GOT3 (cell line): Measurements from ENCODE around the gene ZFYVE28.

Experiments
- DNase-seq: peaks from one replicate; lab custom pipeline; 2025; ENCODE audit warnings: mixed read lengths; lab: John Stamatoyannopoulos, UW

The ZFYVE28 gene

DNA sequence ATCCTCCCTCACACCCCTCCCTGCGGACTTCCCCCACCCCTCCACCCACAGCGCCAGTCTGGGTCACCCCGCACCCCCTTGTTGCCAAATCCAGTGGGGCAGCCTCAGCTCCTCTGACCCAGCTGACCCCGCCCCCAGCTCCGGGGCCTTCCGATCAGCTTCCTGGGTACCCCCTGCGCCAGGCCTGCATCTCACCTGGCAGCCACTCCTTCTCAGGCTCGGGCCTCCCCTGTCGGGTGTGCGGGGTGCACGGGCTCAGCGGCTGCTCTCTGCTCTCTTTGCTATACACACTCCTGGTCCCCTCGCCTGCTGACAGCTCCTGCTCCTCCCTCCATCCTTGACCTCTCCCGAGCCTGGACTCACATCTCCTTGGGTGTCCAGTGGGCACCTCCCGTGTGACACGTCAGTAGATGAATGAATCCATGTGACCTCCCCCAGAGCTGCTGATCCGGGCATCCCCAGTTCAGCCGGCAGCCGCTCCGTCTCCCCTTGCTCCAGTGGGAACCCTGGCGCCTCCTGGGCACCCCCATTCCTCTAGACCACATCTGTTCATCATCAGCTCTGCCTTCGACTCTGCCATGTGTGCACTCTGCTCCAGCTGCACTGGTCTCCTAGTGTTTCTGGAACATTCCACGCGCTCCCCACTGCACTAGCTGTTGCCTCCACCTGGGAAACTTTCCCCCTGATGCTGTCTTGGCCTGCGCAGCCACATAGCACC, 10.2 kb upstream of the ZFYVE28 start:
- no peak for DNase-seq

DNA sequence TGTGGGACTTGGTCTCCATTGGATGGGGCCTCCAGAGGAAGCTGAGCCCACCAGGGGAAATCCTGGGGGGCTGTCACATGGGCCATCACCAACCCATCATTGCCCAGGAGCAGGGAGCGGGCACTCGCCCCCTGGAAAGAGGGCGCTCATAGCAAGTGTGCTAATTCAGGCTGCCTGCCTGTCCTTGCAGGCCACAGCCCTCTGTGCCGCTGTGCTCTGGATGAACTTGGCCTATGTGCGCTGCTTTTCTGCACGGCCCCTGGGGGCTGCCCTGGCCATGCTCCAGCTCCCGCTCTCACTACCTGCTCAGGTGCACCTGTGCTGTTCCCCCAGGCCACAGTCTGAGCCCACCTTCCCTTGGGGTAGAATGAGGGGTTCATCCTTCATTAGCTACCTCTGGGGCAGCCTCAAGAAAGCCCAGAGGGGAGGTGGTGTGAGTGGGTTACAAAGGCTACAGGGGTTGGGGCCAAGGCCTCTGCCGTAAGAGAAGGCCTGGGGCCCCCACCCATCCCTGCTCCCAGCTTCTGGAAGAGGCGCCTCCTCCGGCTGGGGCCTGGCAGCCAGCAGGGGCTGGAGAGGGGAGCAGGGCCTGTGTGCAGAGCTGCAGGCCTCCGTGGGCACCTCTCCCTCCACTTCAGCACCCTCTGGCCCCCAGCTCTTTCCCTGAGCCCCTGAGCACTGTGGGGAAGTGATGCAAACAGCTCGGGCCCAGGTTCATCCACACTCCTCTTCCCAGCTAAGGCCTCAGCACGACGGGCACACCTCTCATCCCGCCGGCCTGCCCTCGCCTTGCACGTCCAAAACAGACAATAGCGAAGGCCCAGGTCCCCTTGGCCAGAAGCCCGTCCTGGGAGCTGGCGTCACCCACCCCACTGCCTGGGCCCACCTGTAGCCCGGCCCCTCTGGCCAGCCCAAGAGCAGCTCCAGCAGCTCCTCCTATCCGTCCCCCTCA, 9.2 kb upstream of the ZFYVE28 start:
- no peak for DNase-seq

DNA sequence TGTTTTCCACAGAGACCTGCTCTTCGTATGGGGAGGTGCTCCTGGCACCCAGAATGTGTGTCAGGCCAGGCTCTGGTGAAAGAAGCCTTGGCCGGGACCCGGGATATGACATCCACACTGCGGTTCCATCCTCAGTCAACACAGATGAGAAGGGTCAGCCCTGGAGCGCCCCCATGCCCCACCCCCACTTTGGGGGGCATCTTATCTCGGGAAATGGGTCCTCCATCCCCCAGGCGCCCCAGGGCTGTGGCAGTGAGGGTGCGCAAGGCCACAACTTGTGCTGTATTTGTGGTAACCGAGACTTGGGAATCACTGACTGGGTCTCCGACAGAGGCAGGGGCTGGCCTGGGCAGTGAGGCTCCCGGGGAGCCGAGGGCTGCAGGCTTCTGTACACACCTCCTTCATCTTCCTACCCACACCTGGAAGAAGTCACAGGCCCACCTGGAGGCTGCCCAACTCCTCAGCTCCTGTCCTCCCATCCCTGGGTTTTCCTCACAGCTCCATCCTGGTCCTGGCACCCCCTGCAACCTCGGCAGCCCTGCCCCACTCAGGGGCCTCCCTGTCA, 8.3 kb upstream of the ZFYVE28 start:
- no peak for DNase-seq

DNA sequence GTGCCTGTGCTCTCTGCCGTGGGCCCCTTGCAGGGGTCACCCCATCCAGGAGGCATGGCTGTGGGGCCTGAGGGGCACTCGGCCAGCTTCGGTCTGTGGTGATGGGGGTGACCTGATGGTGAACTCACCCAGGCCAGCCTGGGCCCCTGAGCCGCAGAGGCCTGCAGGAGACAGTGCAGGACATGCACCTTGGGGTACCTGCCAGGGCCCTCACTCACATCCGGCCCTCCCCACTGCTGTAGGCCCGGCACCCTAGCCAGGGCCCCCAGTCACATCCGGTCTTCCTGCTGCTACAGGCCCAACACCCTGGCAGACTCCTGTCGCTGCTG, 7.6 kb upstream of the ZFYVE28 start:
- no peak for DNase-seq

DNA sequence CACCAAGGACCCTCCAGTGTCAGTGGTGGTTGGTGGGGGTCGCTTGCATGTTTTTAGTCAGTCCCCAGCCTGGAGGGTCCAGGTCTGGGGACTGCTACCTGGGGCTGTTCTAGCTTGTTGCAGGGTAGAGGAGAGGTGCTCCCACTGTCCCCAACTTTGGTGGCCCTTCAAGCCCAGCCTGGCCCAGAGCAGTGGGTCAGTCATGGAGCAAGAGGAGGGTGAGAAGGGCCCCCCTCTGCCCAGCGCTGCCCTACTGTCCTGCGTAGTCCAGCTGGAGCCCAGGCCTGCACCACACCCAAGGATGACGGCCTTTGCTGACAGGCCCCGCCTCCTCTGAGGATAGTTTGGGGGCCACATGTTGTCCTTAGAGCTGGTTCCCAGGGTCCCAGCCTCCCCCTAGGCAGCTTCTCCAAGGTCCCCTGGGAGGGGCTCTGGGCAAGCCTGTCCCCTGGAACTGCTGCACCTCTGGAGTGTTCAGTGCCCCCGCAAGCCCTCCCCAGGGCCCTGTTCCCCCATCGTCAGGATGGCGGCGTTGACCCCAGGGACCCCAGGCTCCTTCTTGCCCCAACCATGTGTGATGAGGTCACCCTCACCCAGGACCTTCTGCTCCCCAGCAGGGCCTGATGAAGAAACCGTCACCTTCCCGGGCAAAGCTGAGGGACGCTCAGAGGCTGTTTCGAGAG, 7.1 kb upstream of the ZFYVE28 start:
- no peak for DNase-seq

DNA sequence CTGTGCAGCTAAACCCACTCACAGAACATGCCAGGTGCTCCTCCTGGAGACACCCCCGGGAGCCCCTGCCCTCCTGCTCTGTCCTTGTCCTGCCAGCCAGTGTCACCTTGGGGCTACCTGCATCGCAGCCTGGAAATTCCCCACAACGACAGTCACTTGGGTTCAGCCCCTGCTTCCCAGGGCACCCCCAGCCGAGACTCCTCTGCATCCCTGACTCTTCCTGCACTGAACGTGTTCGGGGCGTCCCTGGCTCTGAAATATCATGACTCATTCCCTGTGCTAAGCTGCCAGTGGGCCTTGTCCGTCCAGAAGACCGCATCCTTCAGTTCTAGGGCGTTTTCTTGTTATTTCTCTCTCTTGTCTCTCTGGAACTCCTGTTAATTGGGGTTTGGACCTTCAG, 6.1 kb upstream of the ZFYVE28 start:
- DNase-seq, result no peak

DNA sequence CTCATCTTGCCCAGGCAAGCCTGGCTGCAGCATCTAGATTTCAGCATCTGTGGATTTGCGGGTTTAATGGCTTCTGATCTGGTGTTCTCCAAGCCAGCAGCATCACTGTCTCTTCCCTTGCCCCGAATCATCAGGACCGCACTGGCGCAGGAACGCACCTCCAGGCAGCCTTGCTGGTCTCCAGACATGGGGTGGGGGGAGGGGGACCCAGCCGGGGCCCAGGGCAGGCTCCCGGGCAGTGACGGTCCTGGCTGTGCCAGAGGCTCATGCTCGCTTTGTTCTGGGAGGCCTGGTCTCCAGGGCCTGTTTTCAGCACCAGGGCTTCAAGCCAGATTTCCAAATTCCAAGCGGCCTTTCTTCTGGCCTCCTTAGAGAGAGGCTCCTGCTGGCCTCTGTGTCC, 5.2 kb upstream of the ZFYVE28 start:
- DNase-seq, result no peak

DNA sequence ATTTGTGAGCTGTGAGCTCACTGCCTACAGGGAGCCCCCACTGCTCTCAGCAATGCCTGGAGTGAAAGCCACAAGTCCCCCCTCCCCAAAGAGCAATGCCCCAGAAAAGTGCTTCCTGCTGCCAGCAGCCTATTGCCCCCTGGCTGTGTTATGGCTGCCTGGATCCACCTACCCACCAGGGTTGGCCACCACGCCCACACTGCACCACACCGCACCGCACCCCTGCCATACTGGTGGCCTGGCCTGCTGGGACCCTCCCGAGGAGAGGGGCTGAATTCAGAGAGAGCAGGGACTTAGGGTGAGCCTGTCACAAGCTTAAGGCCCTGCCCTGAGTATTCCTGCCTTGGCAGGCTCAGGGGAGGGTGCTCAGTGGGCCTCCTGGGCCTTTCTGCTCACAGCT, 4.6 kb upstream of the ZFYVE28 start:
- DNase-seq, result no peak

DNA sequence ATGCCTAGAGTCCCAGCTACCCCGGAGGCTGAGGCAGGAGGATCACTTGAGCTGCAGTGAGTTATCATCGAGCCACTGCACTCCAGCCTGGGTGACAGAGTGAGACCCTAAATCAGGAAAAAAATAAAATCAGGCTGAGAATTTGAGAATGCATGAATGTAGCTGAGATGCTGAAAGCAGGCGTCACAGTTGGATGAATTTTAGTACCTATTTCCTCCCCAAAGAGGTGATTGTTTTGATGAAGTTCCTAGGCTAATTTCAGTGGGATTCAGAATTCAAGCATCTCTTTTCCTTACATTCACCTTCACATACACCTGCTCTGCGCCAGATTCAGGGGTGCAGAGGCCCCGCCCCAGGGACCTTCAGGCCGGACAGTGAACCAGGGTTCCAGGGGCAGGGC, 3.5 kb upstream of the ZFYVE28 start:
- DNase-seq, result no peak

DNA sequence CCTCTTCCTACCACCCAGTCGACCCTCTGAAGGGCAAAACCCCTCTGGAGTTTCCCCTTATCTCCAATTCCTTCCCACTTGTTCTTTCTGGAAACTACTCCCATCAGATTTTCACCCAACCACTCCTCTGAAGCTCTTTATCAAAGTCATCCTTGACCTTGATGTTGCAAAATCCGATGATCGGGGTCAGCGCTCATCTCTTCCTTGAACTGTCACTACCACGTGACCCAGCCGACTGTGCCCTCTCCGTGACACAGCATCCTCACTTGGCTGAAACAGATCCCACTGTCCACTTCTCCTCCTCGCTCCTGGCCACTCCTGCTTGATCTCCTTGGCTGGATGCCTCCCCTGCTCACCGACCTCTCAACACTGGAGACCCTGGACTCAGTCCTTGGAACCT, 1.4 kb upstream of the ZFYVE28 start:
- DNase-seq, result no peak

DNA sequence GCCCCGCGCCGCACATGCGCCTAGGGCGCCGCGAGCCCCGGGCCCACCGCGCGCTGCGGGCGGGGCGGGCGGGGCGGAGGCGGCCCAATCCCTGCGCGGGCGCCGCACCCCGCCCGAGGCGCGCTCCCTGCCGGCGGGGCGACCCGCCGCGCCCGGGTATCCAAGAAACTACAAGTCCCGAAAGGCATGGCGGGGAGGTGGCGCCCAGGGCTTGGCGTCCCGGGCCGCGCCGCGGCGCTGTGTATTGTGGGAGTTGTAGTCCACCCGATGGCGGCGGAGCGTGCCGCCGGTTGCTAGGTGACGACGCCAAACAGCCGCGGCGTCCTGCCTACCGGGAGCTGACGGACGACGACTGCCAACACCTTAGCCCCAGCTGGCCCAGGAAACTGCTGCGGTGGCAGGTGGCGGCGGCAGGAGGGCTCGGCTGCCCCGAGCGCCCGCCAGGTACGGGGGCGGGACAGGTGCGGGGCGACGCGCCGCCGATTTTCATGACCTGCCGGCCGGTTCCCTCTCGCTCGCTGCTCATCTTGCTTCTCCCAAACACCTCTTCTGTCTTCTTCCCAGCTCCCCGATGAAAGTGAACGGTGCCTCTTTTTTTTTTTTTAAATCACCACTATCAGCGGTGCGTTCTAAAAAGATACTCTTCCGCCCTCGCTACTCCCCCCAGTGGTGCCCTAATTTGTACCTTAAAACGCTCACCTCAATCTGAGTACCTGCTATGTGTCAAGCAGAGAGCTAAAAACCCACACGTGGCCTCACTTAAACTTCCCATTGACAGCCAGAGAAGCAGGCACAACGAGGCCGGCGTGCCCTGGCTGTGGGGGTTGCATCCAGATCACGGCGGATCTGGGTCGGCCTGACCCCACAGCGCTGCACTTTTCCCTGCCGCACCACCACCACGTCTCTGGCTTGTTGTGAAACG, 466 bp upstream of the ZFYVE28 start, which contains the start of gene CFAP99:
Gene CFAP99, plus strand, starts transcription at position 306 of the 922 bp plus-strand sequence.
- DNase-seq, result peak; percentile 73

DNA sequence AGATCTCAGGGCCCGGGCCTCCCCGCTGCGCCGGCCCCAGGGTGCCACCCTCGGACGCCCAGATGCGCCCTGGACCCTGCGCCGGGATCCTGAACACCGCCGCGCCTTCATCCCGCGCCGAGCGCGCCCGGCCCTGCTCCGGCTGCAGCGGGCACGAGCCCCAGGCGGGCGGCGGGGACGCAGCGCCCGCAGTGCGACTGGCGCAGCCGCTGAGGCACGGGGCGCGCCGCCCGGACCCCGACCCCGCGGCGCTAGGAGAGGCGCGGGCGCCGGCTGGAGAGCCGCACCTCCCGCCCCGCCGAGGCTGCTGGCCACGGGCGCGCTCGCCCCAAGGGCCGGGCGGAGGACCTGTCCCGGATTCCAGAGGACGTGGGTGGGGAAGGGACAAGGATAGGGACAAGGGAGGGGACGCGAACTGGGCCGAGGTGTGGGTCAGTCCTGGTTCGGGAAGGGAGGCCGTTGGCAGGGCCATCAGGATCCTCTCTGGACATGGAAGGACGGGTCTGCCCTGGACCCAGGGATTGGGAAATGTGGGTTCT, 1.1 kb downstream of the ZFYVE28 start:
- DNase-seq, result no peak

DNA sequence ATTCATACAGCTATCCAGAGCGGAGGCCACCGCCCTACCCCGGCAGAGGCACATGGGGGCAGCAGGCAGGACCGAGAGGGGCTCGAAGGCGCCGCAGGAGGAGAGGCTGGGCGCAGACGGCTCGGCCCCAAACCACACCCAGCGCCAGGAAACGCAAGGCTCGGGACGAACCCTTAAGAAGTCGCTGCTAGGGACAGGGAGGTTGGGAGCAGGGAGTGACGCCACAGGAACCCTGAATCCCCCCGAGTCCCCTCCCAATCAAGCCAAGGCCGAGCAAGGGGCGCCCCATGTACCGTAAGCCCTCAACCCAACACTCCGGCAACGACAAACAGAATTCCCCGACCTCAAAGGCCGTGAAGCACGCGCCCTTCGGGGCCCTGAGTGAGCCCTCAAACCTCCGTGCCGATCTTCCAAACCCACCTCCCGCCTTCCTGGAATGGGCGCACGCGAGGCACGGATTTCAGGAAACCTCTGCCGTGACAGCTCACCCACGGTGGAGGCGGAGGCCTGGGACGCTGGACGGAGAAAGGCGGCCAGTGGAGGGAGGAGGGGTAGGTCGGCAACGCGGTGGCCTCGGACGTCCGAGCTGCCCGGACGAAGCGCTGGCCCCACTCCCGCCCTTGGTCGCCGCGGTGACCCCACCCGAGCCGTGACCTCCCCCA, 1.8 kb downstream of the ZFYVE28 start:
- no peak for DNase-seq

DNA sequence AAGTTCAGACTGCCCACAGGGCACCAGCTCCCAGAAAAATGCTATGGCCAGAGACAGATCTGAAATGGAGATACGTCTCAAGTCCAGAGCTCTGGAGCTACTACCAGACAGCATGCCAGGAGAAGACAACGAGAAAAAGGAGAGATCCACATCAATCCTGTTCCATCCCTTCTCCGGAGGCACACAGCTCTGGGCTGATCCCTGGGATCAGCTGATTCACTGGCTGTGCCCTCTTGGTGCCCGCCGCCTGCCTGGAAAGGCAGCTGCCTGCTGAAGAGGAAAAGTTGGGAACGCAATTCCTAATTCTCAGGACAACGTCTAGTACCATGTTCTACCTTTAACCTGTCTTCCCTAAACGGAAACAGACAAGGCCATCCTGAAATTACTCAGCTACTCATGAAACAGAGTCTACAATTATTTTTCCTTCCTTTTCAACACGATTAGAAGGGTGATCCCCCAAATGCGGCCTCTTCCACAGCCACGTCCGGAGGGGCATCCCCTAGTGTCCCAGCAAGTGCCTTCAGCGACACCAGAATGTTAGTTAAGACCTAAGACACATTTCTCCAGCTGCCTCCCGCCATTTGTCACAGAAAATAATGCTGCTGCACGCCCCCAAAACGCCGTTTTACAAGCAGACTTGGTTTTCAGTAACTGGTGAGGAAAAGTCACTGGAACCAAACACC, 2.4 kb downstream of the ZFYVE28 start:
- DNase-seq, result no peak

DNA sequence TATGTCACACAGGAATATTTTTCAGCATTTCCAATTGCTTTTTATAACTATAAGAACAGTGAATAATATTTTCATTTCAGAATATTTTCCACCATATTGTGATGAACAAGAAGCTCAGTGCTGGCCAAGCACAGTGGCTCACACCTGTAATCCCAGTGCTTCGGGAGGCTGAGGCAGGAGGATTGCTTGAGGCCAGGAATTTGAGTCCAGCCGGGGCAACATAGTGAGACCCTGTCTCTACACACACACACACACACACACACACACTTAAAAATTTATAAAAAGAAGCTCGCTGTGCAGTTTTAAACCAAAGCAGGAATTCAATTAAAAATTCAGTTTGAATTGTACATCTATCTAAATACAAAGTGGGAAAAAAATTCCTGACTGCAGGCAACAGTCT, 3.2 kb downstream of the ZFYVE28 start:
- DNase-seq, result no peak

DNA sequence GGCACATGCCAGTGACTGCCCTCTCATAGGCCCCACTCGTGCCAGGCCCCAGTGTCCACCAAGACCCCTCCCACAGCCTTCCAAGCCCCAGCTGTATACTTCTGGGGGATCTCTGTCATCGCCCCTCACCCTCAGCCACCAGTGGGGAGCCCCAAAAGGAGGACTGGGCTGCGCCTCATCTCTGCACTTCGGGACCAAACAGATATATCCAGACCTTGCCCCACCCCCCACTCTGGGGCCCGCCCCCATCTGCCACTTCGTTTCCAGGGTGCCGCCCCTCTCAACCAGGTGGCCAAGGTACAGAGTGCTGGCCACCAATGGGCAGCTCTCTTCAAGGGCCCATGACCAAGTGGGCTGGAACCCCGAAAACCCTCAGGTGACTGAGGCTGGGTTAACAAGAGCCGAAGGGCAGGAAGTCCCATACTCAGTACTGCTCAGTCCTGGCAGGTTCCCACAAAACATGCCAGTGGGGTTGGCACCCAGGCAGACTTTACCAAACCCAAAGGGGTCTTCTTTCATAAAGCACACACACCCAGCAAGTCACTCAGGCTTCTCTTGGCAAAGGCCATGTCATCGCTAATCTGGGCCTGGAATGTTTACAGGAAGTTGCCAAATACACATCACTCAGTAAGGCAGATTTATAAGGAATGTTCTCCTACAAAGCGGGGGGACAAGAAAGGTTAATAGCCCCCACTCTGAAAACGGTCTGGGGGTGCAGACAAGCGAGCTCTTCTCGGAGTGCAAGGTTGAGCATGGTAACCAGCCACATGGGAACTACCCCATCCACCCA, 4.4 kb downstream of the ZFYVE28 start:
- DNase-seq, result no peak

DNA sequence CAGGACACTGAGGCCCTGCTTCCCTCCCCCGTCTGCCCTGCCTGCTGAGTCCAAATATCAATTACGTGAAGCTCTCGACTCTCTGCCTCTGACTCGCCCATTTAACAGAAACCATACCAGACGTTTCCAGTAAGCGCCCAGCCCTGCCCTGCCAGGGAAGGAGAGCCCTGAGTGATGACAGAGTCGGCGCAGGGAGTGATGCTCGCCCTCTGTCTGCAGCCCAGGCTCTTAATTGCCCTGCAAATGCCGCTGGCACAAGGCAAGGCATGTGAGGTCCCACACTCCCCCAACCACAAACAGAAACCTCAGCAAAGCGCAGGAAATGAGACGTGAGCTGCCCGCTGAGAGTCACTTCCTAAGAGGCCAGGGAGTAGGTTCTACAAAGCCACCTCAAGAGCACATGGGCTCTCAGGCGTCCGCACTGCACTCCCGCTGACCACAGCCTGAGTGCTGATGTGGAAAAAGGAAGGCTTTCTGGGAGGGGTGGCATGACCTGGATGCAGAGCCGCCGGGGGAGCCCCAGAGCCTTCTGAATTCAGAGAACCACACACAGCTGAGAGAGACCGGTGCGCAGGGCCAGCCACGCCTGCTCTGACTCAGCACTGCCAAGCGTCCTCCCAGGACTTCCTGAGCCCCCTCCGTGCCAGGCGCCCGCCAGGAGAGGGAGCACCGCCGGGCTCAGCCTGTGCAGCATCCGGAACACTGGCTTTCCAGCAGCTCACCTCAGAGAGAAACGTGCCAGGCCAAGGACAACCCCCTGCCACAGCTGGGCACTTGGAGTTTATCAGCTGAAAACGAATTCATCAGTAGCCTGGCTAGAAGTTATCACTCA, 5.3 kb downstream of the ZFYVE28 start:
- peak; percentile 90 for DNase-seq

DNA sequence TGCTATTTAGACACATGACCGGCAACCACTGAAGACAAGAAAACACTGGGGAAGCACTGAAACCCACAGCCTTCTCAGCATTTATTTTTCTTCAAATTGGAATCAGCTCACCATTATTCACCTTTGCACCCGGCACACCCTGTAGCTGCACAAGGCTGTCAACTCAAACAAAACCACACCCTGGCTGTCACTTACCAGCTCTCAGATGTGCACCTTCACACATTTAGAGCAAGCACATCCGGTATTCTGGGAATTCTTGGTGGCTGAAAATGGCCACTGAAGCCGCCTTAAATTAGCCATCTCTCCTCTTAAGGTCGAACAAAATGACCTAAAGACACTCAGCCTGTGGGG, 5.9 kb downstream of the ZFYVE28 start:
- no peak for DNase-seq
